Ovary (tissue), 9 donors: ENCODE measurements around the gene SYNGR2. TPM values are rescaled to one million over a fixed set of nuclear protein-coding genes. Genes with fewer than 3 reads are reported as not detected.

ENCODE experiments used
- DNase-seq, 5 donors: peaks; one replicate each; pipeline ENCODE4 v3.0.0-alpha.2; 2019 to 2020
- H3K27ac ChIP-seq, 2 donors: fragments of 200-600 bp; one replicate each; pipeline versions ENCODE4 v1.5.1 to v1.8.0; 2019 to 2022
- H3K27me3 ChIP-seq: fragments of 200-600 bp; one replicate; pipeline ENCODE4 v1.8.0; 2022
- H3K36me3 ChIP-seq: fragments of 200-600 bp; sonication (generic); one replicate; pipeline ENCODE4 v1.5.1; 2019
- H3K4me1 ChIP-seq: one replicate; pipeline ENCODE4 v1.8.1; 2013; ENCODE audit warnings: mild to moderate bottlenecking, moderate library complexity; ENCODE audit not compliant: insufficient read depth
- H3K4me3 ChIP-seq: fragments of 200-600 bp; sonication (generic); one replicate; pipeline ENCODE4 v1.5.1; 2017
- H3K9me3 ChIP-seq, 2 donors: fragments of 200-600 bp in 1 of 2; sonication (generic) in 1 of 2; one replicate each; pipeline versions ENCODE4 v1.5.1 to v1.8.1; 2013 to 2019; ENCODE audit warnings: mild to moderate bottlenecking in 1 of 2, moderate library complexity in 1 of 2
- EP300 ChIP-seq: sonication (generic); formaldehyde crosslinking; IDR thresholded peaks from one replicate; pipeline ENCODE4 v1.6.1; 2017; ENCODE audit warnings: antibody characterized with exemption
- POLR2A ChIP-seq: fragments of 450-650 bp; IDR thresholded peaks from one replicate; pipeline ENCODE4 v1.6.1; 2017; ENCODE audit warnings: antibody characterized with exemption, mild to moderate bottlenecking, moderate library complexity
- WGBS, 3 donors: extraction: QIAGEN DNeasy Blood & Tissue Kit in 1 of 3; methylation state at CpG; one replicate each; pipeline versions ENCODE4 v1.1.5 to v1.1.7; 2013 to 2017; 5-methylcytosine and 5-hydroxymethylcytosine counted together
- intact Hi-C, 4 donors: fragments of 100-400 bp; cut with DNase I; formaldehyde crosslinking; loops; one replicate each; pipeline versions ENCODE4 v1.11.0 to v1.15.1; 2022 to 2023
- polyA plus RNA-seq, 2 donors: library from polyadenylated mRNA; stranded (reverse); fragments of 200-250 nt in 1 of 2; fragments of 350-450 nt in 1 of 2; fragmentation: Illumina TruSeq in 1 of 2; extraction: RNeasy Lipid Tissue Mini Kit (QIAGEN cat#74804) in 1 of 2; gene quantifications; one replicate each; pipeline ENCODE4 v1.2.3, GENCODE V29; 2013 to 2014
- total RNA-seq, 7 donors: library from RNA; depleted of rRNA in 2 of 7; stranded (reverse); fragments of >200 nt in 2 of 7; fragmentation: NEBNext Ultra II Directional in 3 of 7; extraction: Animal tissue kit (Norgen Biotek cat#: 25700) in 3 of 7; gene quantifications; one replicate each; pipeline versions ENCODE4 v1.1.0 to v1.2.4, GENCODE V29; 2016 to 2023
- TF ChIP-seq, protein P1 (sequence below), 3 donors: fragments of 450-650 bp in 2 of 3; fragments of 200-600 bp in 1 of 3; IDR thresholded peaks; one replicate each; pipeline versions ENCODE4 v1.5.1 to v1.8.0; 2016 to 2022; ENCODE audit warnings: antibody characterized with exemption in 3 of 3, mild to moderate bottlenecking in 1 of 3
- donor health status: DM: no; HTN: no; CAD: no; lungs with moderate emphysema.
- donor health status: DM: no; HTN: no; CAD: no.
- donor health status: Bipolar disorder and iron deficiency.
- donor health status: DM: yes; HTN: yes; CAD: no.
- donor health status: DM: no; HTN: no; CAD: no.
- donor health status: DM: yes; HTN: yes; CAD: no.

SYNGR2 gene
- total and polyA plus RNA-seq, 9 donors = 11.9 to 88.7 (median 45.8) TPM

- no peaks in the 10 kb centered on the region for H3K9me3 ChIP-seq
- intact Hi-C loops = no loop called here
- no peak overlapping the region for H3K27ac ChIP-seq
- 74 to 78% (median 75%) methylated on average over 14 of the region's 14 CpGs for WGBS, 3 donors
- peaks cover 21% of the 10 kb centered on the region for H3K4me1 ChIP-seq
- no peak overlapping the region for H3K4me3 ChIP-seq
- TF ChIP-seq EP300 (no peak), POLR2A (no peak)
- TF ChIP-seq, protein P1, sequence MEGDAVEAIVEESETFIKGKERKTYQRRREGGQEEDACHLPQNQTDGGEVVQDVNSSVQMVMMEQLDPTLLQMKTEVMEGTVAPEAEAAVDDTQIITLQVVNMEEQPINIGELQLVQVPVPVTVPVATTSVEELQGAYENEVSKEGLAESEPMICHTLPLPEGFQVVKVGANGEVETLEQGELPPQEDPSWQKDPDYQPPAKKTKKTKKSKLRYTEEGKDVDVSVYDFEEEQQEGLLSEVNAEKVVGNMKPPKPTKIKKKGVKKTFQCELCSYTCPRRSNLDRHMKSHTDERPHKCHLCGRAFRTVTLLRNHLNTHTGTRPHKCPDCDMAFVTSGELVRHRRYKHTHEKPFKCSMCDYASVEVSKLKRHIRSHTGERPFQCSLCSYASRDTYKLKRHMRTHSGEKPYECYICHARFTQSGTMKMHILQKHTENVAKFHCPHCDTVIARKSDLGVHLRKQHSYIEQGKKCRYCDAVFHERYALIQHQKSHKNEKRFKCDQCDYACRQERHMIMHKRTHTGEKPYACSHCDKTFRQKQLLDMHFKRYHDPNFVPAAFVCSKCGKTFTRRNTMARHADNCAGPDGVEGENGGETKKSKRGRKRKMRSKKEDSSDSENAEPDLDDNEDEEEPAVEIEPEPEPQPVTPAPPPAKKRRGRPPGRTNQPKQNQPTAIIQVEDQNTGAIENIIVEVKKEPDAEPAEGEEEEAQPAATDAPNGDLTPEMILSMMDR (IDR thresholded peaks at IDR 0.05) = no peak
- no peak for DNase-seq
- no peaks in the 10 kb centered on the region for H3K27me3 ChIP-seq
- no peaks in the 10 kb centered on the region for H3K36me3 ChIP-seq
Measured at GRCh38 chr17:78148286-78149016, 19.9 kb upstream of the SYNGR2 start.

DNA sequence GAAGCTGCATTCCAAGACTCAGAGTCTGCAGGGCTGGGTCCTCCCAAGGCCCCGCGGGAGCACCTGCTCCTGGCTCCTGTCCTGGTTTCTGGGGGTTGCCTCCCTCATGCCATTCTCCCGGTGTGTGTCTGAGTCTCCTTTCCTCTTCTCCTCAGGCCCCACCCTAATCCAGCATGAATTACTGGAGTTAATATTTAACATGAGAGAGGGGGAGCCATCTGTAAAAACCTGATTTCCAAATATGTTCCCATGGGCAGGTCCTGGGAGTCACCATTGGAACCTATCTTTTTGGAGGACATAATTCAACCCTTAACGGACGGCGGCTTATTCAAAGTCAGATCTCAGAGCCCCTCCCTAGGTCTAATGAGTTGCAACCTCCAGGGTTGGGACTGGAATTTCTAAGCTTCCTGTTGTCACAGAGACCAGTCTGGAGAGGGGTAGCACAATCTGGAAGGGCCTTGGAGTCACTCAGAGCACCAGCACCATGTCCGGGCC is 16.8 kb upstream of the SYNGR2 start:
- no peak overlapping the region for H3K4me3 ChIP-seq
- intact Hi-C loops = loop anchor here in 1 of 4 donors (1.0 kb wide), 1 partner anchor 33 kb away; no protein-coding TSS in a partner anchor
- 53 to 68% (median 66%) methylated on average over 7 of the region's 7 CpGs for WGBS, 3 donors
- DNase-seq = no peak
- no peak overlapping the region for H3K27ac ChIP-seq
- TF ChIP-seq EP300 (no peak), POLR2A (no peak)
- TF ChIP-seq, protein P1 (IDR thresholded peaks at IDR 0.05) = no peak
- no peaks in the 10 kb centered on the region for H3K4me1 ChIP-seq
- H3K9me3 ChIP-seq = no peaks in the 10 kb centered on the region
- no peaks in the 10 kb centered on the region for H3K36me3 ChIP-seq
- H3K27me3 ChIP-seq = no peaks in the 10 kb centered on the region

GRCh38 chr17:78154903-78155811 is 13.2 kb upstream of the SYNGR2 start:
- H3K9me3 ChIP-seq = no peaks in the 10 kb centered on the region
- H3K27me3 ChIP-seq = no peaks in the 10 kb centered on the region
- WGBS, 3 donors = 85 to 89% (median 88%) methylated on average over 11 of the region's 11 CpGs
- TF ChIP-seq, protein P1 (IDR thresholded peaks at IDR 0.05) = no peak
- TF ChIP-seq POLR2A = no peak
- TF ChIP-seq EP300 = no peak
- H3K36me3 ChIP-seq = no peaks in the 10 kb centered on the region
- no peak overlapping the region for H3K4me3 ChIP-seq
- H3K27ac ChIP-seq = no peak overlapping the region
- intact Hi-C loops = no loop called here
- no peak for DNase-seq
- no peaks in the 10 kb centered on the region for H3K4me1 ChIP-seq

DNA sequence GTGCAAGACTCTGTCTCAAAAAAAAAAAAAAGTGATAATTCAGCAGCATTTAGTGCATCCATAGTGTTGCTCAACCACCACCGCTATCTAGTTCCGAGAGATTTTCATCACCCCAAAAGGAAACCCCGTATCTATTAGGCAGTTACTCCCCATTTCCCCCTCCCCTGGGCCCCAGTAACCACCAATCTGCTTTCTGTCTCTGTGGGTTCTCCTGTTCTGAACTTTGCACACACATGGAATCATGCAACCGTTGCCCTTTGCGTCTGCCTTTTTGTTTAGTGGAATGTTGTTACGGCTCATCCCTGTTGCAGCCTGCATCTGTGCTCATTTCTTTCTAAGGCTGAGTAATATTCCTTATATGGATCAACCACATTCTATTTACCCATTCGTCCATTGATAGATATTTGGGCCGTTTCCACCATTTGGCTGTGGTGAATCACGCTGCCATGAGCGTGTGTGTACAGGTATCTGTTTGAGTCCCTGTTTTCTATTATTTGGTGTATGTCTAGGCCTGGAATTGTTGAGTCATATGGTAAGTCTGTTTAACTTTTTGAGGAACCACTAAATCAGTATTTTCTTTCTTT is 8.7 kb upstream of the SYNGR2 start:
- intact Hi-C loops = no loop called here
- WGBS, 3 donors = 45 to 70% (median 63%) methylated on average over 10 of the region's 10 CpGs

More for the DNA sequence above, 8.7 kb upstream of the SYNGR2 start:
- no peaks in the 10 kb centered on the region for H3K9me3 ChIP-seq
- H3K4me3 ChIP-seq = no peak overlapping the region
- no peak for DNase-seq
- TF ChIP-seq EP300 (no peak), POLR2A (no peak)
- H3K4me1 ChIP-seq = no peaks in the 10 kb centered on the region
- H3K36me3 ChIP-seq = no peaks in the 10 kb centered on the region
- H3K27ac ChIP-seq = no peak overlapping the region
- H3K27me3 ChIP-seq = no peaks in the 10 kb centered on the region
